ENCODE measurements around the gene ID2. TPM values are rescaled to one million over a fixed set of nuclear protein-coding genes. Genes with fewer than 3 reads are reported as not detected.

Gene ID2
- total and polyA plus RNA-seq, 2 of the 13 experiments (the other 11 are each of a cell fraction or from before 2014, with no cell fraction given): 214 to 719 TPM

DNA sequence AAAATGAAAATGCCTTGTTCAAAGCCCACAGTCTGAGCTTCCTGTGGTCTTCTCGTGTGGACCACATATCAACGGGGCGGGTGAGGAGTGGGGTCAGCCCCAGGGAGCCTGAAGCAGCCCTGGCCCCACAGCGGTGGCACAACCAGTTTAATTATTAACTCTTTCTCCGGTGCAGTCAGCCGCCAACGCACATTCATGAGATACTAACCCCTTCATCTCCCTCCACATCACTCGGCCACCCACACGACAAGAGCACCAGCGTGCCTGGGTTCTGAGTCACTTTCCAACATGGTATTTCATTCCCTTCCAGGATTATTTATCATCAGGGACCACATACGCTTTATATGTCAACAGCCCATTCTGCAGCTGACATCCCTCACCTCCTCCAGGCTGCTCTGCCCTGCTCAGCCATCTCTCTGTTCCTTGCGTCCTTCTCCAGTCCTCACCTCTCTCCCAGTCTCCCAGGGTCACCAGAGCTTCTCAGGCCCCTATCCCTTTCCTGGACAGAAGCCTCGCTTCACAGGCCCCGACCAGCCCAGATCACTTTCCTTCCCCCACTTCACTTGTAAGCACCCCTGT lies 48.0 kb upstream of the ID2 start (continued):
- TF ChIP-seq, protein P1, sequence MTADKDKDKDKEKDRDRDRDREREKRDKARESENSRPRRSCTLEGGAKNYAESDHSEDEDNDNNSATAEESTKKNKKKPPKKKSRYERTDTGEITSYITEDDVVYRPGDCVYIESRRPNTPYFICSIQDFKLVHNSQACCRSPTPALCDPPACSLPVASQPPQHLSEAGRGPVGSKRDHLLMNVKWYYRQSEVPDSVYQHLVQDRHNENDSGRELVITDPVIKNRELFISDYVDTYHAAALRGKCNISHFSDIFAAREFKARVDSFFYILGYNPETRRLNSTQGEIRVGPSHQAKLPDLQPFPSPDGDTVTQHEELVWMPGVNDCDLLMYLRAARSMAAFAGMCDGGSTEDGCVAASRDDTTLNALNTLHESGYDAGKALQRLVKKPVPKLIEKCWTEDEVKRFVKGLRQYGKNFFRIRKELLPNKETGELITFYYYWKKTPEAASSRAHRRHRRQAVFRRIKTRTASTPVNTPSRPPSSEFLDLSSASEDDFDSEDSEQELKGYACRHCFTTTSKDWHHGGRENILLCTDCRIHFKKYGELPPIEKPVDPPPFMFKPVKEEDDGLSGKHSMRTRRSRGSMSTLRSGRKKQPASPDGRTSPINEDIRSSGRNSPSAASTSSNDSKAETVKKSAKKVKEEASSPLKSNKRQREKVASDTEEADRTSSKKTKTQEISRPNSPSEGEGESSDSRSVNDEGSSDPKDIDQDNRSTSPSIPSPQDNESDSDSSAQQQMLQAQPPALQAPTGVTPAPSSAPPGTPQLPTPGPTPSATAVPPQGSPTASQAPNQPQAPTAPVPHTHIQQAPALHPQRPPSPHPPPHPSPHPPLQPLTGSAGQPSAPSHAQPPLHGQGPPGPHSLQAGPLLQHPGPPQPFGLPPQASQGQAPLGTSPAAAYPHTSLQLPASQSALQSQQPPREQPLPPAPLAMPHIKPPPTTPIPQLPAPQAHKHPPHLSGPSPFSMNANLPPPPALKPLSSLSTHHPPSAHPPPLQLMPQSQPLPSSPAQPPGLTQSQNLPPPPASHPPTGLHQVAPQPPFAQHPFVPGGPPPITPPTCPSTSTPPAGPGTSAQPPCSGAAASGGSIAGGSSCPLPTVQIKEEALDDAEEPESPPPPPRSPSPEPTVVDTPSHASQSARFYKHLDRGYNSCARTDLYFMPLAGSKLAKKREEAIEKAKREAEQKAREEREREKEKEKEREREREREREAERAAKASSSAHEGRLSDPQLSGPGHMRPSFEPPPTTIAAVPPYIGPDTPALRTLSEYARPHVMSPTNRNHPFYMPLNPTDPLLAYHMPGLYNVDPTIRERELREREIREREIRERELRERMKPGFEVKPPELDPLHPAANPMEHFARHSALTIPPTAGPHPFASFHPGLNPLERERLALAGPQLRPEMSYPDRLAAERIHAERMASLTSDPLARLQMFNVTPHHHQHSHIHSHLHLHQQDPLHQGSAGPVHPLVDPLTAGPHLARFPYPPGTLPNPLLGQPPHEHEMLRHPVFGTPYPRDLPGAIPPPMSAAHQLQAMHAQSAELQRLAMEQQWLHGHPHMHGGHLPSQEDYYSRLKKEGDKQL (CRISPR knock-in tag; IDR thresholded peaks at IDR 0.05; ENCODE audit: low read depth): no peak
- TF ChIP-seq NBN (conservative IDR thresholded peaks at IDR 0.05) (no peak), ZNF572 (CRISPR knock-in tag; IDR thresholded peaks at IDR 0.05) (no peak; the same call in 1 of the 2 replicates), ZNF552 (CRISPR knock-in tag; IDR thresholded peaks at IDR 0.05; ENCODE audit: borderline replicate concordance) (0 out of 2 replicates have a peak, but pooled peaks have one; percentile 24), SP1 (IDR thresholded peaks at IDR 0.05) (no peak), SP1 (CRISPR knock-in tag; IDR thresholded peaks at IDR 0.05) (no peak)
- TF ChIP-seq, protein P2, sequence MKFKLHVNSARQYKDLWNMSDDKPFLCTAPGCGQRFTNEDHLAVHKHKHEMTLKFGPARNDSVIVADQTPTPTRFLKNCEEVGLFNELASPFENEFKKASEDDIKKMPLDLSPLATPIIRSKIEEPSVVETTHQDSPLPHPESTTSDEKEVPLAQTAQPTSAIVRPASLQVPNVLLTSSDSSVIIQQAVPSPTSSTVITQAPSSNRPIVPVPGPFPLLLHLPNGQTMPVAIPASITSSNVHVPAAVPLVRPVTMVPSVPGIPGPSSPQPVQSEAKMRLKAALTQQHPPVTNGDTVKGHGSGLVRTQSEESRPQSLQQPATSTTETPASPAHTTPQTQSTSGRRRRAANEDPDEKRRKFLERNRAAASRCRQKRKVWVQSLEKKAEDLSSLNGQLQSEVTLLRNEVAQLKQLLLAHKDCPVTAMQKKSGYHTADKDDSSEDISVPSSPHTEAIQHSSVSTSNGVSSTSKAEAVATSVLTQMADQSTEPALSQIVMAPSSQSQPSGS (CRISPR knock-in tag; IDR thresholded peaks at IDR 0.05): peak; percentile 71
- TF ChIP-seq, protein P3, sequence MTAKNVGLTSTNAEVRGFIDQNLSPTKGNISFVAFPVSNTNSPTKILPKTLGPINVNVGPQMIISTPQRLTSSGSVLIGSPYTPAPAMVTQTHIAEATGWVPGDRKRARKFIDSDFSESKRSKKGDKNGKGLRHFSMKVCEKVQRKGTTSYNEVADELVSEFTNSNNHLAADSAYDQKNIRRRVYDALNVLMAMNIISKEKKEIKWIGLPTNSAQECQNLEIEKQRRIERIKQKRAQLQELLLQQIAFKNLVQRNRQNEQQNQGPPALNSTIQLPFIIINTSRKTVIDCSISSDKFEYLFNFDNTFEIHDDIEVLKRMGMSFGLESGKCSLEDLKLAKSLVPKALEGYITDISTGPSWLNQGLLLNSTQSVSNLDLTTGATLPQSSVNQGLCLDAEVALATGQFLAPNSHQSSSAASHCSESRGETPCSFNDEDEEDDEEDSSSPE (CRISPR knock-in tag; IDR thresholded peaks at IDR 0.05): peak; percentile 48; the same call in 1 of the 2 replicates
- TF ChIP-seq, protein P4, sequence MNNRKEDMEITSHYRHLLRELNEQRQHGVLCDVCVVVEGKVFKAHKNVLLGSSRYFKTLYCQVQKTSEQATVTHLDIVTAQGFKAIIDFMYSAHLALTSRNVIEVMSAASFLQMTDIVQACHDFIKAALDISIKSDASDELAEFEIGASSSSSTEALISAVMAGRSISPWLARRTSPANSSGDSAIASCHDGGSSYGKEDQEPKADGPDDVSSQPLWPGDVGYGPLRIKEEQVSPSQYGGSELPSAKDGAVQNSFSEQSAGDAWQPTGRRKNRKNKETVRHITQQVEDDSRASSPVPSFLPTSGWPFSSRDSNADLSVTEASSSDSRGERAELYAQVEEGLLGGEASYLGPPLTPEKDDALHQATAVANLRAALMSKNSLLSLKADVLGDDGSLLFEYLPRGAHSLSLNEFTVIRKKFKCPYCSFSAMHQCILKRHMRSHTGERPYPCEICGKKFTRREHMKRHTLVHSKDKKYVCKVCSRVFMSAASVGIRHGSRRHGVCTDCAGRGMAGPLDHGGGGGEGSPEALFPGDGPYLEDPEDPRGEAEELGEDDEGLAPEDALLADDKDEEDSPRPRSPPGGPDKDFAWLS (CRISPR knock-in tag; IDR thresholded peaks at IDR 0.05; ENCODE audit: borderline replicate concordance): peak; percentile 63; the same call in 1 of the 2 replicates
- TF ChIP-seq, protein P5, sequence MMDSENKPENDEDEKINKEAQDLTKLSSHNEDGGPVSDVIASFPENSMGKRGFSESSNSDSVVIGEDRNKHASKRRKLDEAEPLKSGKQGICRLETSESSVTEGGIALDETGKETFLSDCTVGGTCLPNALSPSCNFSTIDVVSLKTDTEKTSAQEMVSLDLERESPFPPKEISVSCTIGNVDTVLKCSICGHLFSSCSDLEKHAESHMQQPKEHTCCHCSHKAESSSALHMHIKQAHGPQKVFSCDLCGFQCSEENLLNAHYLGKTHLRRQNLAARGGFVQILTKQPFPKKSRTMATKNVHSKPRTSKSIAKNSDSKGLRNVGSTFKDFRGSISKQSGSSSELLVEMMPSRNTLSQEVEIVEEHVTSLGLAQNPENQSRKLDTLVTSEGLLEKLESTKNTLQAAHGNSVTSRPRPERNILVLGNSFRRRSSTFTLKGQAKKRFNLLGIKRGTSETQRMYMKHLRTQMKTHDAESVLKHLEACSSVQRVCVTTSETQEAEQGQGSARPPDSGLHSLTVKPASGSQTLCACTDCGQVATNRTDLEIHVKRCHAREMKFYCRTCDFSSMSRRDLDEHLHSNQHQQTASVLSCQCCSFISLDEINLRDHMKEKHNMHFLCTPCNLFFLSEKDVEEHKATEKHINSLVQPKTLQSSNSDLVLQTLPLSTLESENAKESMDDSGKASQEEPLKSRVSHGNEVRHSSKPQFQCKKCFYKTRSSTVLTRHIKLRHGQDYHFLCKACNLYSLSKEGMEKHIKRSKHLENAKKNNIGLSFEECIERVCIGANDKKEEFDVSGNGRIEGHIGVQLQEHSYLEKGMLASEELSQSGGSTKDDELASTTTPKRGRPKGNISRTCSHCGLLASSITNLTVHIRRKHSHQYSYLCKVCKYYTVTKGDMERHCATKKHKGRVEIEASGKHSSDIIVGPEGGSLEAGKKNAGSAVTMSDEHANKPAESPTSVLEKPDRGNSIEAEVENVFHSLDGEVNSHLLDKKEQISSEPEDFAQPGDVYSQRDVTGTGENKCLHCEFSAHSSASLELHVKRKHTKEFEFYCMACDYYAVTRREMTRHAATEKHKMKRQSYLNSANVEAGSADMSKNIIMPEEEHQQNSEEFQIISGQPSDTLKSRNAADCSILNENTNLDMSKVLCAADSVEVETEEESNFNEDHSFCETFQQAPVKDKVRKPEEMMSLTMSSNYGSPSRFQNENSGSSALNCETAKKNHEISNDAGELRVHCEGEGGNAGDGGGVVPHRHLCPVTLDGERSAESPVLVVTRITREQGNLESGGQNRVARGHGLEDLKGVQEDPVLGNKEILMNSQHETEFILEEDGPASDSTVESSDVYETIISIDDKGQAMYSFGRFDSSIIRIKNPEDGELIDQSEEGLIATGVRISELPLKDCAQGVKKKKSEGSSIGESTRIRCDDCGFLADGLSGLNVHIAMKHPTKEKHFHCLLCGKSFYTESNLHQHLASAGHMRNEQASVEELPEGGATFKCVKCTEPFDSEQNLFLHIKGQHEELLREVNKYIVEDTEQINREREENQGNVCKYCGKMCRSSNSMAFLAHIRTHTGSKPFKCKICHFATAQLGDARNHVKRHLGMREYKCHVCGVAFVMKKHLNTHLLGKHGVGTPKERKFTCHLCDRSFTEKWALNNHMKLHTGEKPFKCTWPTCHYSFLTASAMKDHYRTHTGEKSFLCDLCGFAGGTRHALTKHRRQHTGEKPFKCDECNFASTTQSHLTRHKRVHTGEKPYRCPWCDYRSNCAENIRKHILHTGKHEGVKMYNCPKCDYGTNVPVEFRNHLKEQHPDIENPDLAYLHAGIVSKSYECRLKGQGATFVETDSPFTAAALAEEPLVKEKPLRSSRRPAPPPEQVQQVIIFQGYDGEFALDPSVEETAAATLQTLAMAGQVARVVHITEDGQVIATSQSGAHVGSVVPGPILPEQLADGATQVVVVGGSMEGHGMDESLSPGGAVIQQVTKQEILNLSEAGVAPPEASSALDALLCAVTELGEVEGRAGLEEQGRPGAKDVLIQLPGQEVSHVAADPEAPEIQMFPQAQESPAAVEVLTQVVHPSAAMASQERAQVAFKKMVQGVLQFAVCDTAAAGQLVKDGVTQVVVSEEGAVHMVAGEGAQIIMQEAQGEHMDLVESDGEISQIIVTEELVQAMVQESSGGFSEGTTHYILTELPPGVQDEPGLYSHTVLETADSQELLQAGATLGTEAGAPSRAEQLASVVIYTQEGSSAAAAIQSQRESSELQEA (CRISPR knock-in tag; IDR thresholded peaks at IDR 0.05; ENCODE audit: not compliant biosample characterization): no peak

Measured in HepG2 (cell line).